Stimulated activated naive CD8-positive, alpha-beta T cell treated with anti-CD3 and anti-CD28 coated beads, Interleukin-15, Interleukin-2, amounts not matched to agents 100 U/mL and 50 U/mL, for 24 hours (primary cell): ENCODE measurements around the gene PDE4D.
"Not testable (repeated sequence)": the region's sequence is repeated elsewhere in the genome, so short reads cannot be mapped to it uniquely, and the experiment has no call there.

Source experiments
- ATAC-seq: fragments of 150-1000 bp; cut with Tn5 transposase; one replicate; pipeline ENCODE4 v1.10.0; 2021
- DNase-seq: peaks from one replicate; pipeline ENCODE4 v3.0.0; 2021

Gene PDE4D

DNA sequence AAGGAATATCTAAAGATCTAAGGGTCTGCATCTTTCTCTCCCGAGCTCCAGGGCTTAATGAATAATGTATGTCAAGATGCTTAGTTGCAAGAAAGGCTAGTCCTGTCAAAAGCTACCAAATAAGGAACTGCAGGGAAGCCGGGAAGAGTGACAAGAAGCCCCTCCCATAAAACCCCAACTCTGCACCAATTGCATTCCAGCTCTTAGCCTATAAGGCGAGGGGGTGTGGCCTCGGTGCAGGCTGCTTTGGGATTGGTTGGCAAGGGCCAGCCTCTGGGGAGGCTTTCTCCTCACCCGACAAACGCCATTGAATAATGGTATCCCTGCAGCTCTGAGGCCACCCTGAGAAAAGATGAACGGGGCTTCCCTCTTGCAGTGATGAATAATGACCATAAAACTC, 893.7 kb downstream of the PDE4D start:
- no peak for ATAC-seq

GRCh38 chr5:58998544-58998943, 895.0 kb downstream of the PDE4D start:
- DNase-seq (no peak), ATAC-seq (no peak)

More for the DNA sequence above, 893.7 kb downstream of the PDE4D start:
- no peak for DNase-seq

DNA sequence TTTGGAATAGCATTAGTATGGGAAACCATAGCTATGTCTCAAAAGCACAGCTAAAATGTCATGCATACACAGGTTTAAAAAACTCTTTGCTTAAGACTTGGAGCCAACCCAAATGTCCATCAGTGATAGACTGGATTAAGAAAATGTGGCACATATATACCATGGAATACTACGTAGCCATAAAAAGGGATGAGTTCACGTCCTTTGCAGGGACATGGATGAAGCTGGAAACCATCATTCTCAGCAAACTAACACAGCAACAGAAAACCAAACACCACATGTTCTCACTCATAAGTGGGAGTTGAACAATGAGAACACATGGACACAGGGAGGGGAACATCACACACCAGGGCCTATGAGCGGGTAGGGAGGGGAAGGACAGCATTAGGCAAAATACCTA, 897.7 kb downstream of the PDE4D start:
- ATAC-seq, DNase-seq: not testable (repeated sequence)

GRCh38 chr5:58993461-58993860, 900.1 kb downstream of the PDE4D start:
- ATAC-seq (no peak), DNase-seq (no peak)

DNA sequence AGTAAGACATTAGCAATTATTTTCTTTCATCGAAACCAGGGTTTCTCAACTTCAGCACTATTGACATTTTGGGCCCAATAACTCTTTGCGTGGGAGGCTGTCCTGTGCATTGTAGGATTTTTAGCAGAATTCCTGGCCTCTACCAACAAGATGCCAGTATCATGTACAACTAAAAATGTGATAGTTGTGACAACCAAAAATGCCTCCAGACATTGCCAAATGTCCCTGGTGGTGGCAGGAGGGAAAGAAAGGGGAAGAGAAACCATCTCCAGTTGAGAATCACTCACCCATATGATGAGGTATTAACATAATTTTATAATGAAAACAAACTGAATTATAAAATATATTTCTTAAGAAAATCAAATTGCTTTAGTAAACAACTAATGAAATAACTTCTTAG, 904.6 kb downstream of the PDE4D start:
- DNase-seq, result no peak
- ATAC-seq, result no peak

DNA sequence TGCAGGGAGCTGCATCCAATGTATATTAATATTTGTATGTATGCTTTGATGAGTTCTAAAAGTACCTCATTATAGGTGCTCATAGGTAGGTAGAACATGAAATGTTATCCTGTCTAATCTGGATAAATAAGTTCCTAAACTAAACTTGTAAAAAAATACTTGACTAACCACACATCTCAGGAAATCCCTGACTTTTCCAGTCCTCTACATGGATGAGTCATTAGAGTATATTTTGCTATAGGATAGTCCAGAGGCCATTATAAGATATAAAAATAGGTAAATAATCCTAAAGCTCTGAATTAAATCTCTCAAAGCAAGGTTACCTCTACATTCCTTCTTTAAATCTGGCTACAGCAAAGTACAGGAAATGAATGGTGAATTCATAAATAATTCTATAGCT, 906.3 kb downstream of the PDE4D start:
- ATAC-seq (no peak), DNase-seq (no peak)

GRCh38 chr5:58986281-58986680, 907.2 kb downstream of the PDE4D start:
- ATAC-seq (no peak), DNase-seq (no peak)

DNA sequence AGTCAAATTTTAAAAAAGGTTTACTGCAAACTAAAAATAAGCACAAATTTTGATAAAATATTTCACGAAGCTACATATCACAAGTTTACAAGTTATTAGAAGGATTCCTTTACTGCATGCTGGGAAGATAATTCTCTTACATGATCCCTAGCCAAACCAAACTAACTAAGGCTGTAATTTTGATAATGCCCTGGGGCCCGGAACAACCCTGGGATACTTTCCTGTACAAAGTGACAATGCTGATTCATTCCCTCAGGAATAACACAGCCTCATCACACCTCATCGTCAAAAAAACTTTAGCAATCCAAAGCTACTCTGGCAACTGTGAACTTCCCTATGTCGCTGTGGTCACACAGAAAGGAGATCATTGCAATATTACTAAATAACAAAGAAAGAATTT, 907.8 kb downstream of the PDE4D start:
- no peak for ATAC-seq

DNA sequence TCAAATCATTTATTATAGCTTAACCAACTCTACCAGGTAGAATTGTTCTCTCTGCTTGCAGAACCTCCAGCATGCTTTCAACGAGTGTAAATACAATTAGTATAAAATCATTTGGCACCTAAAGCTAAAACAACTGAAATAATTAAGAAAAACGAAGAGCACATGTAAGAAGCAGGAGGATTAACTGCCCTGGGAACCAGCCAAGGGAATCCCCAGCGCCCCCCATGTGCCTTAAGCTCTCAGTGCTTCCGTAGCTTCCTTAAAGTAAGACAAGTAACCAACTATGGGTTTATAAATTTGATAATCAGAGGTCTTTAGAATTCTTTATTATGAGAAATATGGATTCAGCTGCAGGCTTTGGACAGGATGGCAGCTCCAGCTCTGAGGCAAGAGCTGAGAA, 908.2 kb downstream of the PDE4D start:
- no peak for ATAC-seq

More for the DNA sequence above, 907.8 kb downstream of the PDE4D start:
- DNase-seq, result no peak

DNA sequence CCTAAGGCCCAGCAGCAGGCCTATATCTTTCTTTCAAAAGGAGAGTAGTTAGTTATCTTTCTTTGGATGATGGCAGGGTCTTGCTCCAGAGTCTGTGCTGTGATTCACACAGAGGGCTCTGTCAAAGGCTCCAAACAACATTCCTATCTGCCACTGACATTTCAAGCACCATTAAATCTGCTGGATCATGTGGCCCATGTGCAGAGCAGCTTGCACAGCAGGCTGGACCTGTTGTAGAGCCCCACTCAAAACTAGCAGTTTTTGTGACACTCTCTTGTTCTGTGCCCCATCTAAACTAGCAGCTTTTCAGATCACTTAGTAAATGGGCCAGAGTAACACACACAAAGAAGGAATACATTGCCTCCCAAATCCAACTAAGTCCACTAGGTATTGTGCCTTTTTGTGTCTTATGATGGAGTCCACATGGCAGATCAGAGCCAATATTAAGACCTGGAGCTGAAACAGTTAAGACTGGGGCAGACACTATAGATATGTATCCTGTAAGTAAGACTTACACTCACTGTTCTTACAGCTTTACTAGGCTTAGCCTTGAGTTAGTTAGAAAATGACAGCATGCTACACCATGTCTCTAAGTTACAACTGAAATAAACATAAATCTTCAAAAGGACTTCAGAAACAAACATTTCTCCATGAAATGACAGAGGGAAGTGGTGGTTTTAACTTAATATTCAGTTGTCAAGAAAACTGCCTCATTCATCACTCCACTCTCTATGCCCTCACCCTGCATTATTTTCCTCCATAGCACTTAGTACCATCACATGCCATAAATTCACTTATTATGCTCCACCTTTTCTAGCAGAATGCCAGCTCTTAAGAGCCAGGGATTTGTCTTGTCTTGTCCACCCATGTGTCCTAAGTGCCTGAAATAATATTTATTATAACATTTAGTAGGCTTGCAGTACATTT, 909.7 kb downstream of the PDE4D start:
- ATAC-seq (no peak), DNase-seq (no peak)

More for the DNA sequence above, 908.2 kb downstream of the PDE4D start:
- DNase-seq, result no peak

GRCh38 chr5:58980890-58981289, 912.6 kb downstream of the PDE4D start:
- no peak for ATAC-seq
- no peak for DNase-seq

- ATAC-seq (no peak), DNase-seq (no peak)
Observed at GRCh38 chr5:58979090-58979489, 914.4 kb downstream of the PDE4D start.

- ATAC-seq (no peak), DNase-seq (no peak)
Observed at GRCh38 chr5:58974601-58975000, 918.9 kb downstream of the PDE4D start.

- DNase-seq (no peak), ATAC-seq (no peak)
Observed at GRCh38 chr5:58974083-58974482, 919.4 kb downstream of the PDE4D start.

GRCh38 chr5:58972301-58972700, 921.2 kb downstream of the PDE4D start:
- ATAC-seq (no peak), DNase-seq (no peak)

DNA sequence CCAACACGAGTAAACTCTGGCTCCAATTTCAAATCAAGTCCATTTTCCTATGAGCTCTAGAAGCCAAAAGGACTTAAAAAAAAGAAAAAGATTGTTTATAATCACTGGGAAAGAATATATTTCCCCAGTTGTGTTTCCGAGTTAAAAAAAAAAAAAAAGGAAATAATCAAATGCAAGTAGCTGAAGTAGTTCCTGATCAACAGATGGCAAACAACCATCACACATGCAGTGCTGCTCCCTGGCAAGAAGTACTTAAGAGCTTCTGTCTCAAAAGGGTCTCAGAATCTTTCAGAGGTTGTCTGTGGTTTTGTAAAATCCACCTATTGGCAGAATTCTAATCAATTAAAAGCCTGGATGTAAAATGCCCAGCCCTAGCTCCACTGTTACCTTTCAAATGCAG, 922.8 kb downstream of the PDE4D start:
- DNase-seq (no peak), ATAC-seq (no peak)

DNA sequence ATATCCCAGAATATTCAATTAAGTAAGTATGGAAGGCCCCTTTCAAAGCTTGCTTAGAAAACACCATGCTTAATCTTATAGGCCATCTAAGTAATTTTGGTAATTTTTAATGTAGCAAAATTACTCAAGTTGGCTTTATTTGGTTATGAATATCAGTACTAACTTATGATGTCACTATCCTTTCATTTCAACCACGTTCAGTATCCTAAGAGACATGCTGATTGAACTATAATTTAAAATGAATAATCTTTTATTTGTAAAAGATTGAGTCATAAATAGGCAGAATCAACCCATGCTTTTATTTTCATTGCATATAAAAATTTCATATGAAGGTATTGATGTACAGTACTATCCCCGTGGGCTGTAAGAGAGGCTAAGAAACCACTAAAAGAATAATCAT, 923.7 kb downstream of the PDE4D start:
- DNase-seq (no peak), ATAC-seq (no peak)

DNA sequence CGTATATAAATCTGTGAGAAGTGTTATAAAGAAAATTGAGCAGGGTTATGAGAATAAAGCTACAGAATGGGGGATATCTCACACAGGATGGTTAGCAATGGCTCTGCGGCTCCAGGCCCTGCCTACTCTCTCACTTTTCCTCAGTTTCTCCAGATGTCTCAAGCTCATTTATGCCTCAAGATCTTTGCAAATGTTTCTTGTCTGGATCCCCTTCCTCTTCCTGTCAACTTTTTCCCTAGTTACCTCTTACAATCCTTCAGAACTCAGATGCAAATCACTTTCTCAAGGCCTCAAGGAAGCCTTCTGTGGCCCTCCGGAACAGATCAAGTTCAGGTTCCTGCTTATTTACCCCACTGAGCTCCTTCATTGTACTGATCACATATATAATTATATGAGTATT, 924.3 kb downstream of the PDE4D start:
- DNase-seq, result no peak
- ATAC-seq, result no peak

DNA sequence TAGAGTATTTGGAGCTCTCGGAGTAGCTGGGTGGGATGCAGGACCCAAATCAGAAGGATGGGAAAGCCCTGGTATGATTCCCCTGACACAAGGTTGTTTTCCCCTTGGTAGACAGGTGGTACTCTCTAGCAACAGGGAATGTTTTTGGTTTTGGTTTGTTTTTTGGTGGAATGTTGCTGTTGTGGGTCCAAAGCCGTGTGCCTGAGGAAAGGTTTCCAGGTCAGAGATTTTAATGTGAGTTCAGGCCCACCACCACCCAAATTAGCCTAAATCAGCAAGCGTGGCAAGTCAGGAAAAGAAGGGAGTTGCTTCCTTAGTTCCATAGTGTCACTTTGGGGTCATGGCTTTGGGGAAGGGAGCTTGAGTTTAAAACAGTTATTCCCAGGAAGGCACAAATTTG, 925.2 kb downstream of the PDE4D start:
- DNase-seq (no peak), ATAC-seq (no peak)

DNA sequence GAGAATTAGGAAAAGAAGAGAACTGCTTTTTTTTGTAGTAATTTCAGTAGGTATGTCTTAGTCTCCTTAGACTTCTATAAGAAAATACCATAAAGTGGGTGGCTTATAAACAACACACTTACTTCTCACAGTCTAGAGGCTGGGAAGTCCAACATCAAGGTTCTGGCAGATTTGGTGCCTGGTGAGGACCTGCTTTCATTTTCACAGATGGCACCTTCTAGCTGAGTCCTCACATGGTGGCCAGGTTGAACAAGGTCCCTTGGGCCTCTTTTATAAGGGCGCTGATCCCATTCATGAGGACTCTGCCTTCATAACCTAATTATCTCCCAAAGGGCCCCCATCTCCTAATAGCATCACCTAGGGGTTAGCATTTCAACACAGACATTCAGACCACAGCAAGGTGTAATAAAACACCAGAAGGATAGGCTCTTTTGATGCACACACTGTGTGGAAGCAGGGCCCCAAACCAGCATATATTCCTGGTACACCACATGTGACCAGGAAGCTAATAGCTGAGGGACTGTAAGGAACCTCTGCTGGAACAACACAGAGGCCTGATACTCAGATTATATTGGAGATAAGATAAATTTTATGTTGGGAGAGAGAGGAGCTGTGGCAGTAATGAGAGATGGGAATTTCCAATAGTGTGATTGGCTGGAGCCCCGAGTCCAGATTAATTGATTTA, 925.8 kb downstream of the PDE4D start:
- no peak for DNase-seq
- ATAC-seq, result no peak

GRCh38 chr5:58965677-58966414, 927.7 kb downstream of the PDE4D start:
- no peak for ATAC-seq
- no peak for DNase-seq

DNA sequence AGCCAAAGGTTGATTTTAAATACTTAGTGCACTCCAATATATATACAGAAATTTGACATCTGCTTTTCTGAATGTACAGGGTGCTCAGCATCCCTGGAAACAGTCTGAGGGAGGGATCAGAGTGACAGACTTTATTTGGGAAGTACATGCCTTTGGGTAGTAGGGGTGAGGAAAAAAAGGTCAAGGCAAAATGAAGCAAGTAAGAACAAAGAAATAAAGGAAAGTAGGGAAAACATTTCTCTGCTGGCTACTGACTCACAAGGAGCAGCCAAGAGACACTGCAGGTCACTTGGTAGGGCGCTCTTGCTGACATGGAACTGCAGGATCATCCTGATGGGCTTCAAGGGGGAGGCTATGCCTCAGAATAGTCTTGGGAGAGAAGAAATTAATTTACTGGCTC, 929.7 kb downstream of the PDE4D start:
- DNase-seq (no peak), ATAC-seq (no peak)

GRCh38 chr5:58963361-58963760, 930.2 kb downstream of the PDE4D start:
- ATAC-seq, result no peak
- DNase-seq, result no peak
